Mucosa of descending colon (tissue), 3 donors: ENCODE measurements around the gene KRTAP10-11. TPM values are rescaled to one million over a fixed set of nuclear protein-coding genes. Genes with fewer than 3 reads are reported as not detected.
"Not testable (repeated sequence)": the region's sequence is repeated elsewhere in the genome, so short reads cannot be mapped to it uniquely, and the experiment has no call there.

Experiments used
- ATAC-seq: fragments of 200-7000 bp; cut with Tn5 transposase; one replicate; pipeline ENCODE4 v1.9.1; 2020; ENCODE audit warnings: mild to moderate bottlenecking, moderate library complexity
- DNase-seq, 3 donors: peaks; one replicate each; pipeline ENCODE4 v3.0.0-alpha.2; 2020
- H3K36me3 ChIP-seq: fragments of 200-600 bp; one replicate; pipeline ENCODE4 v1.8.0; 2021; ENCODE audit warnings: low read depth, mild to moderate bottlenecking
- H3K4me1 ChIP-seq: fragments of 200-600 bp; one replicate; pipeline ENCODE4 v1.8.0; 2021; ENCODE audit warnings: low read depth, mild to moderate bottlenecking
- H3K4me3 ChIP-seq: fragments of 200-600 bp; one replicate; pipeline ENCODE4 v1.8.0; 2021; ENCODE audit warnings: mild to moderate bottlenecking
- H3K9me3 ChIP-seq: fragments of 200-600 bp; one replicate; pipeline ENCODE4 v1.8.0; 2021; ENCODE audit warnings: mild to moderate bottlenecking
- intact Hi-C, 2 donors: fragments of 100-400 bp; cut with DNase I in 1 of 2; cut with micrococcal nuclease in 1 of 2; formaldehyde crosslinking; loops; one replicate each; pipeline versions ENCODE4 v1.11.0 to v1.11.1; 2022; cut with DNase I, micrococcal nuclease
- total RNA-seq, 3 donors: library from RNA; stranded (reverse); fragmentation: NEBNext Ultra II Directional in 2 of 3; extraction: Animal tissue kit (Norgen Biotek cat#: 25700) in 2 of 3; gene quantifications; one replicate each; pipeline versions ENCODE4 v1.2.1 to v1.2.4, GENCODE V29; 2021 to 2023
- TF ChIP-seq, protein P1 (sequence below): fragments of 200-600 bp; IDR thresholded peaks from one replicate; pipeline ENCODE4 v1.8.0; 2022; ENCODE audit warnings: antibody characterized with exemption, mild to moderate bottlenecking
- donor health status: DM: no; HTN: no; CAD: no; lungs with moderate emphysema.
- donor health status: DM: no; HTN: no; CAD: no.
- donor health status: DM: no; HTN: yes; CAD: no.

KRTAP10-11 gene
- total RNA-seq, 3 donors from 2014 or later: not detected

DNA sequence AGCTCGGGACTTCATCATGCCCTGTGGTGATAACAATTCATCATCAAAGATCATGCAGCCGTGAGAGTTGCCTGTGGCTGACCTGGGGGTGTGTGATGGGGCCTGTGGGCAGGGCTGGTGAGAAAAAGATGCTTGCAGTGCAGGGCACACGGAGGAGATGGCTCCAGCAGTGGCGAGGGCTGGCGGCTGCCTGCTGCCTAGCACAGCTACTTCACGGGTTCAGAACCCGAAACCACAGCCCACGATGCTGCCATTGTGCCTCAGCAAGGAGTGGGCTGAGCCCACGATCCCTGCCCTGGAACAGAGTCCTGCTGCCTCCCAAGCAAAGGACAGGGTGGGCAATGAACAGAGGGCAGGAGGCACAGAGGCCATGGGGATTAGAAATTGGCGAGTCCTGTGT, 20.0 kb upstream of the KRTAP10-11 start:
- Histone ChIP-seq H3K36me3 (no peaks in the 10 kb centered on the region), H3K9me3 (peaks cover 15% of the 10 kb centered on the region), H3K4me1 (no peaks in the 10 kb centered on the region), H3K4me3 (no peak overlapping the region)
- ATAC-seq: no peak
- peak in 1 of 3 donors; percentile 41 for DNase-seq
- TF ChIP-seq, protein P1, sequence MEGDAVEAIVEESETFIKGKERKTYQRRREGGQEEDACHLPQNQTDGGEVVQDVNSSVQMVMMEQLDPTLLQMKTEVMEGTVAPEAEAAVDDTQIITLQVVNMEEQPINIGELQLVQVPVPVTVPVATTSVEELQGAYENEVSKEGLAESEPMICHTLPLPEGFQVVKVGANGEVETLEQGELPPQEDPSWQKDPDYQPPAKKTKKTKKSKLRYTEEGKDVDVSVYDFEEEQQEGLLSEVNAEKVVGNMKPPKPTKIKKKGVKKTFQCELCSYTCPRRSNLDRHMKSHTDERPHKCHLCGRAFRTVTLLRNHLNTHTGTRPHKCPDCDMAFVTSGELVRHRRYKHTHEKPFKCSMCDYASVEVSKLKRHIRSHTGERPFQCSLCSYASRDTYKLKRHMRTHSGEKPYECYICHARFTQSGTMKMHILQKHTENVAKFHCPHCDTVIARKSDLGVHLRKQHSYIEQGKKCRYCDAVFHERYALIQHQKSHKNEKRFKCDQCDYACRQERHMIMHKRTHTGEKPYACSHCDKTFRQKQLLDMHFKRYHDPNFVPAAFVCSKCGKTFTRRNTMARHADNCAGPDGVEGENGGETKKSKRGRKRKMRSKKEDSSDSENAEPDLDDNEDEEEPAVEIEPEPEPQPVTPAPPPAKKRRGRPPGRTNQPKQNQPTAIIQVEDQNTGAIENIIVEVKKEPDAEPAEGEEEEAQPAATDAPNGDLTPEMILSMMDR: no peak
- intact Hi-C loops: no loop called here

DNA sequence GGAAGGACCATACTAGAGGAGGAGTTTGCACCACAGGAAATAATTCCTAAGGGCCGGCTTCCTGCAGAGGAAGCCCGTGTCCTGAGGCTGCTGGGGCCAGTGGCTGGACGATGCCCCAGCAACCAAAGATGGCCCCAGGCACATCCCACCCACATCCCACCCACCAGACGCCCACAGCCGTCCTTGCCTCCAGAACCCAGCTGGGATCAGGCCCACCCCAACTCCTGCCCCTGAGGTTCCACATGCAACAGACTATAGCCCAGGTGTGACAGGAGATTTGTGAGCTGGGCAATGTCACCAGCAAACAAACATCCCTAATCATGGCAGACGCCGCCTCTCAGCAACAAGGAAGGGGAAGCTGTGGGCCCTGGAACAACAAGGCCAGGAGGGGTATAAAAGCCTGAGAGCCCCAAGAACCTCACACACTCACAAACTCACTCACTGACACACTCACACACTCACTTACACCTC, 19.5 kb upstream of the KRTAP10-11 start, which contains the start of gene KRTAP10-9:
TSS of gene KRTAP10-9 (plus strand) at position 421 of the 471 bp plus-strand sequence. CDS start 79 bp downstream, outside the sequence.
- intact Hi-C loops: no loop called here
- Histone ChIP-seq H3K9me3 (peaks cover 18% of the 10 kb centered on the region), H3K36me3 (no peaks in the 10 kb centered on the region), H3K4me1 (no peaks in the 10 kb centered on the region), H3K4me3 (no peak within 1 kb of the TSS)
- TF ChIP-seq, protein P1: no peak
- no peak for ATAC-seq
- no peak for DNase-seq

DNA sequence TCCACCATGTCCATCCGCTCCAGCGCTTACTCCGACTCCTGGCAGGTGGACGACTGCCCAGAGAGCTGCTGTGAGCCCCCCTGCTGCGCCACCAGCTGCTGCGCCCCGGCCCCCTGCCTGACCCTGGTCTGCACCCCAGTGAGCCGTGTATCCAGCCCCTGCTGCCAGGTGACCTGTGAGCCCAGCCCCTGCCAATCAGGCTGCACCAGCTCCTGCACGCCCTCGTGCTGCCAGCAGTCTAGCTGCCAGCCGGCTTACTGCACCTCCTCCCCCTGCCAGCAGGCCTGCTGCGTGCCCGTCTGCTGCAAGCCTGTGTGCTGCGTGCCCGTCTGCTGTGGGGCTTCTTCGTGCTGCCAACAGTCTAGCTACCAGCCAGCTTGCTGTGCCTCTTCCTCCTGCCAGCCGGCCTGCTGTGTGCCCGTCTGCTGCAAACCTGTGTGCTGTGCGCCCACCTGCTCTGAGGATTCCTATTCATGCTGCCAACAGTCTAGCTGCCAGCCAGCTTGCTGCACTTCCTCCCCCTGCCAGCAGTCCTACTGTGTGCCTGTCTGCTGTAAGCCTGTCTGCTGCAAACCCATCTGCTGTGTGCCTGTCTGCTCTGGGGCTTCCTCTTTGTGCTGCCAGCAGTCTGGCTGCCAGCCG, 18.9 kb upstream of the KRTAP10-11 start:
- DNase-seq, H3K36me3 ChIP-seq, H3K4me1 ChIP-seq, H3K4me3 ChIP-seq, ATAC-seq, intact Hi-C loops: not testable (repeated sequence)
- peaks cover 24% of the 10 kb centered on the region for H3K9me3 ChIP-seq

DNA sequence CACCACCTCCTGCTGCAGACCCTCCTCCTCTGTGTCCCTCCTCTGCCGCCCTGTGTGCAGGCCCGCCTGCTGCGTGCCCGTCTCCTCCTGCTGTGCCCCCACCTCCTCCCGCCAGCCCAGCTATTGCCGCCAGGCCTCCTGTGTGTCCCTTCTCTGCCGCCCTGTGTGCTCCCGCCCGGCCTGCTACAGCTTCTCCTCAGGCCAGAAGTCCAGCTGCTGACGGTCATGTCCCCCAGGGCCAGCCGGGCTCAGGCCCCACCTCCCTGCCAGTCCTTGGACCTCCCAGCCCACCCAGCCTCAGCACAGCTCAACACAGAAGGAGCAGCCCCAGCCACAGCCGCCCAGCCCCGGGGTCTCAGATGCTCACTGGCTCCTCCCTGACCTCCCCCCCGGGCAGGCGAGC, 18.4 kb upstream of the KRTAP10-11 start:
- H3K4me1 ChIP-seq, intact Hi-C loops, DNase-seq, H3K4me3 ChIP-seq, H3K36me3 ChIP-seq, ATAC-seq: not testable (repeated sequence)
- H3K9me3 ChIP-seq: peaks cover 22% of the 10 kb centered on the region

DNA sequence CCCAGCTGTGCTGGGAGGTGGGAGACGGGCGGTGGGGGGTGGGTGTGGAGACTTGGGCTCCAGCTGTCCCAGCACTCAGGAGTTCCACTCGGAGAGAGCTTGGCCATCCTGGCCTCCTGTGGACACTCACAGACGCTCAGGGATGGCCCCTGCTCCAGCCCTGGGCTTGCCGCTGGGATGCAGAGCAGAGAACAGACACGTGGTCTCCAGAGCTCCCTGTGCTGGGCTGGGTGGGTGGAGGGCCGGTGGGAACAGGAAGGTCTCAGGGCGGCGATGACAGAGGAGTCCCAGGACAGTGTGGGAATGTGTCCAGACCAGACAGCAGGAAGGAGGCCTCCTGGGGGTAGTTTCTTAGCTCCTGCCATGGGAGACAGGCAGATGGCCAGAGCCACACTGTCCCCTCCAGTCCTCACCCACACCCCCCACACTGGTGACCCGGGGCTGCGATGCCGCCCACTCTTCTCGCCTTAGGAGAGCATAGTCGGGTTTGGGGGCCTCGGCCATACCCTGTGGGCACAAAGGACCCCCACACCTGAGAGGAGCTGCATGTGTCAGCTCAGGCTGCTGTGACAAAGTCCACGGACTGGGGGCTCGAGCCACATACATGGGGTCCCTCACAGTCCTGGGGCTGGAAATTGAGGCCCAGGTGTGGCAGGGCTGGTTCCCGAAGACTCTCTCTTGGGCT, 17.4 kb upstream of the KRTAP10-11 start:
- intact Hi-C loops: no loop called here
- Histone ChIP-seq H3K4me3 (no peak overlapping the region), H3K4me1 (no peaks in the 10 kb centered on the region), H3K36me3 (no peaks in the 10 kb centered on the region), H3K9me3 (peaks cover 18% of the 10 kb centered on the region)
- DNase-seq: no peak
- TF ChIP-seq, protein P1: no peak
- no peak for ATAC-seq

DNA sequence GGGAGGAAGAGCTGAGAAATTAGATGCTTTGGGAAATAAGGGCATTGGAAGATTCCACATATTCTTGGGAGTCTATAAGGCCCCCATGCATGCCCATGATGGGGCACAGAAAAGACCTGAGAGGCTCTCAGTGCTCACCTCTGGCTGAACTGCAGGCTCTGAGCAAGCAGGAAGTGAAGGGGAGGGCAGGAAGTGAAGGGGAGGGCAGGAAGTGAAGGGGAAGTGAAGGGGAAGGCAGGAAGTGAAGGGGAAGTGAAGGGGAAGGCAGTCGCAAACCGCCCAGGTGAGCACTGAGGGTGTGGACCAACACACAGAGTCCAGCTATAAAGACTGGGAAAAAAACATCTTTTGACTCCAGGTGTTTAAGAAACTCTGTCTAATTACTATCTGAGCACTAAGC, 15.8 kb upstream of the KRTAP10-11 start:
- ATAC-seq: no peak
- no peak for DNase-seq
- Histone ChIP-seq H3K4me3 (no peak overlapping the region), H3K36me3 (no peaks in the 10 kb centered on the region), H3K4me1 (no peaks in the 10 kb centered on the region), H3K9me3 (peaks cover 13% of the 10 kb centered on the region)
- TF ChIP-seq, protein P1: no peak
- intact Hi-C loops: no loop called here
